Neural cell (in vitro differentiated cells): ENCODE data around the gene ODAD3. TPM values are rescaled to one million over a fixed set of nuclear protein-coding genes. Genes with fewer than 3 reads are reported as not detected.
A peak's percentile ranks its signal among the peaks of the same experiment; 100 is the strongest.

ENCODE experiments used
- H2AFZ ChIP-seq: fragments of 200-600, 300-800 bp; sonication (generic), shearing (Covaris generic); 2 replicates; pipeline ENCODE4 v1.6.0; 2014; ENCODE audit warnings: low read depth, mild to moderate bottlenecking, antibody characterized with exemption, low read length, moderate library complexity
- H3F3A ChIP-seq: fragments of 200-600 bp; shearing (Covaris generic); 2 replicates; pipeline ENCODE4 v1.6.1; 2016; ENCODE audit warnings: mild to moderate bottlenecking, moderate library complexity, mixed read lengths, antibody characterized with exemption, low read length; ENCODE audit not compliant: insufficient read depth, poor library complexity, severe bottlenecking
- H3K27ac ChIP-seq: fragments of 200-600, 300-800 bp; sonication (generic), shearing (Covaris generic); 2 replicates; pipeline ENCODE4 v1.5.1; 2014; ENCODE audit warnings: mild to moderate bottlenecking, low read length, moderate library complexity
- H3K27me3 ChIP-seq: fragments of 300-800, 200-600 bp; sonication (generic), shearing (Covaris generic); 2 replicates; pipeline ENCODE4 v1.6.0; 2014; ENCODE audit warnings: mild to moderate bottlenecking, low read depth, low read length, moderate library complexity; ENCODE audit not compliant: insufficient read depth
- H3K36me3 ChIP-seq: fragments of 300-800, 200-600 bp; sonication (generic), shearing (Covaris generic); 2 replicates; pipeline ENCODE4 v1.5.1; 2014; ENCODE audit warnings: mild to moderate bottlenecking, antibody characterized with exemption, low read length, moderate library complexity; ENCODE audit not compliant: insufficient read depth
- H3K4me2 ChIP-seq: fragments of 300-800, 200-600 bp; sonication (generic), shearing (Covaris generic); 2 replicates; pipeline ENCODE4 v1.6.0; 2014; ENCODE audit warnings: mild to moderate bottlenecking, low read length
- H3K4me3 ChIP-seq: fragments of 300-800, 200-600 bp; sonication (generic), shearing (Covaris generic); 2 replicates; pipeline ENCODE4 v1.5.1; 2014; ENCODE audit warnings: mild to moderate bottlenecking, low read length, moderate library complexity
- H3K79me2 ChIP-seq: fragments of 200-600 bp; shearing (Covaris generic); replicated peaks from 2 replicates; pipeline ENCODE4 v1.6.0; 2014; ENCODE audit warnings: mild to moderate bottlenecking, low read length, moderate library complexity; ENCODE audit not compliant: insufficient read depth
- H3K9ac ChIP-seq: fragments of 300-800, 200-600 bp; sonication (generic), shearing (Covaris generic); 2 replicates; pipeline ENCODE4 v1.6.1; 2016; ENCODE audit warnings: mild to moderate bottlenecking, low read length, mixed read lengths
- H3K9me2 ChIP-seq: fragments of 200-600 bp; shearing (Covaris generic); 2 replicates; pipeline ENCODE4 v1.6.1; 2016; ENCODE audit warnings: mild to moderate bottlenecking, low read length, mixed read lengths; ENCODE audit not compliant: insufficient read depth
- H3K9me3 ChIP-seq: fragments of 200-600, 300-800 bp; sonication (generic), shearing (Covaris generic); 2 replicates; pipeline ENCODE4 v1.6.1; 2016; ENCODE audit warnings: mild to moderate bottlenecking, mixed run types, low read length, moderate library complexity, mixed read lengths
- H4K20me1 ChIP-seq: fragments of 200-600 bp; shearing (Covaris generic); 2 replicates; pipeline ENCODE4 v1.6.1; 2016; ENCODE audit warnings: mild to moderate bottlenecking, mixed run types; ENCODE audit not compliant: insufficient read depth
- EP300 ChIP-seq: fragments of 450-650 bp; conservative IDR thresholded peaks from 2 replicates; pipeline ENCODE4 v1.6.1; 2014; ENCODE audit warnings: antibody characterized with exemption, mild to moderate bottlenecking, moderate library complexity; ENCODE audit not compliant: poor library complexity, severe bottlenecking
- EZH2 ChIP-seq: fragments of 200-600, 300-800 bp; shearing (Covaris generic), sonication (generic); IDR thresholded peaks from 2 replicates; pipeline ENCODE4 v1.6.1; 2014; ENCODE audit warnings: antibody characterized with exemption, low read length, borderline replicate concordance, mild to moderate bottlenecking; ENCODE audit not compliant: insufficient read depth, poor library complexity, severe bottlenecking
- MXI1 ChIP-seq: fragments of 450-650 bp; conservative IDR thresholded peaks from 2 replicates; pipeline ENCODE4 v1.6.1; 2014; ENCODE audit warnings: antibody characterized with exemption, mild to moderate bottlenecking; ENCODE audit not compliant: poor library complexity, severe bottlenecking
- POLR2AphosphoS5 ChIP-seq: IDR thresholded peaks from 2 replicates; pipeline ENCODE4 v1.6.1; 2012
- RAD21 ChIP-seq: fragments of 450-650 bp; conservative IDR thresholded peaks from 2 replicates; pipeline ENCODE4 v1.6.1; 2014; ENCODE audit warnings: antibody characterized with exemption, mild to moderate bottlenecking, moderate library complexity
- REST ChIP-seq: IDR thresholded peaks from 2 replicates; pipeline ENCODE4 v1.6.1; 2012; ENCODE audit warnings: borderline replicate concordance
- SMC3 ChIP-seq: fragments of 450-650 bp; conservative IDR thresholded peaks from 2 replicates; pipeline ENCODE4 v1.6.1; 2014; ENCODE audit warnings: antibody characterized with exemption, mild to moderate bottlenecking, moderate library complexity; ENCODE audit not compliant: poor library complexity
- TAF1 ChIP-seq: IDR thresholded peaks from 2 replicates; pipeline ENCODE4 v1.6.1; 2012; ENCODE audit warnings: low read depth
- polyA minus RNA-seq: library from RNA; depleted of rRNA, polyadenylated mRNA; stranded (reverse); fragments of >200 nt; gene quantifications from 2 replicates; pipeline ENCODE4 v1.2.3, GENCODE V29; 2014
- polyA plus RNA-seq: library from polyadenylated mRNA; depleted of rRNA; stranded (reverse); fragments of >200 nt; gene quantifications from 2 replicates; pipeline ENCODE4 v1.2.3, GENCODE V29; 2014
- TF ChIP-seq, protein P1 (sequence below): fragments of 450-650 bp; IDR thresholded peaks from 2 replicates; pipeline ENCODE4 v1.5.1; 2014; ENCODE audit warnings: antibody characterized with exemption, mild to moderate bottlenecking, moderate library complexity; ENCODE audit not compliant: poor library complexity, severe bottlenecking

The ODAD3 gene
- polyA plus RNA-seq (3.4 and 5.4 TPM in 2 replicates), polyA minus RNA-seq (1.6 and 1.7 TPM in 2 replicates)

- no peaks in the 10 kb centered on the region for H3K27me3 ChIP-seq
- no peaks in the 10 kb centered on the region for H4K20me1 ChIP-seq
- H3K79me2 ChIP-seq = peaks cover 15% of the 10 kb centered on the region
- H3K4me3 ChIP-seq = peak within 1 kb of the TSS; percentile 74
- H3K9ac ChIP-seq = peak within 1 kb of the TSS; percentile 80
- no peaks in the 10 kb centered on the region for H3F3A ChIP-seq
- peak; percentile 52 for TF ChIP-seq RAD21
- peak; percentile 75 for TF ChIP-seq MXI1
- TF ChIP-seq, protein P1, sequence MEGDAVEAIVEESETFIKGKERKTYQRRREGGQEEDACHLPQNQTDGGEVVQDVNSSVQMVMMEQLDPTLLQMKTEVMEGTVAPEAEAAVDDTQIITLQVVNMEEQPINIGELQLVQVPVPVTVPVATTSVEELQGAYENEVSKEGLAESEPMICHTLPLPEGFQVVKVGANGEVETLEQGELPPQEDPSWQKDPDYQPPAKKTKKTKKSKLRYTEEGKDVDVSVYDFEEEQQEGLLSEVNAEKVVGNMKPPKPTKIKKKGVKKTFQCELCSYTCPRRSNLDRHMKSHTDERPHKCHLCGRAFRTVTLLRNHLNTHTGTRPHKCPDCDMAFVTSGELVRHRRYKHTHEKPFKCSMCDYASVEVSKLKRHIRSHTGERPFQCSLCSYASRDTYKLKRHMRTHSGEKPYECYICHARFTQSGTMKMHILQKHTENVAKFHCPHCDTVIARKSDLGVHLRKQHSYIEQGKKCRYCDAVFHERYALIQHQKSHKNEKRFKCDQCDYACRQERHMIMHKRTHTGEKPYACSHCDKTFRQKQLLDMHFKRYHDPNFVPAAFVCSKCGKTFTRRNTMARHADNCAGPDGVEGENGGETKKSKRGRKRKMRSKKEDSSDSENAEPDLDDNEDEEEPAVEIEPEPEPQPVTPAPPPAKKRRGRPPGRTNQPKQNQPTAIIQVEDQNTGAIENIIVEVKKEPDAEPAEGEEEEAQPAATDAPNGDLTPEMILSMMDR = peak; percentile 99
- peak; percentile 66 for TF ChIP-seq SMC3
- TF ChIP-seq EP300 = peak; percentile 59
- TF ChIP-seq POLR2AphosphoS5 = peak; percentile 100
- TF ChIP-seq EZH2 = no peak
- TF ChIP-seq TAF1 = peak; percentile 89
- peak; percentile 87 for TF ChIP-seq REST
- peak within 1 kb of the TSS; percentile 90 for H2AFZ ChIP-seq
- no peaks in the 10 kb centered on the region for H3K9me3 ChIP-seq
- peak within 1 kb of the TSS; percentile 90 for H3K27ac ChIP-seq
- no peaks in the 10 kb centered on the region for H3K9me2 ChIP-seq
- H3K36me3 ChIP-seq = no peaks in the 10 kb centered on the region
- H3K4me2 ChIP-seq = peak within 1 kb of the TSS; percentile 96
Observed at GRCh38 chr19:11435057-11435832, at the start of gene ODAD3, which contains the start of gene PRKCSH. Gene ODAD3, minus strand, starts transcription at chr19:11435121. Its CDS starts 105 bp downstream, at chr19:11435016. Gene PRKCSH, plus strand, starts transcription at chr19:11435635. Its CDS starts 483 bp downstream, at chr19:11436118.

DNA sequence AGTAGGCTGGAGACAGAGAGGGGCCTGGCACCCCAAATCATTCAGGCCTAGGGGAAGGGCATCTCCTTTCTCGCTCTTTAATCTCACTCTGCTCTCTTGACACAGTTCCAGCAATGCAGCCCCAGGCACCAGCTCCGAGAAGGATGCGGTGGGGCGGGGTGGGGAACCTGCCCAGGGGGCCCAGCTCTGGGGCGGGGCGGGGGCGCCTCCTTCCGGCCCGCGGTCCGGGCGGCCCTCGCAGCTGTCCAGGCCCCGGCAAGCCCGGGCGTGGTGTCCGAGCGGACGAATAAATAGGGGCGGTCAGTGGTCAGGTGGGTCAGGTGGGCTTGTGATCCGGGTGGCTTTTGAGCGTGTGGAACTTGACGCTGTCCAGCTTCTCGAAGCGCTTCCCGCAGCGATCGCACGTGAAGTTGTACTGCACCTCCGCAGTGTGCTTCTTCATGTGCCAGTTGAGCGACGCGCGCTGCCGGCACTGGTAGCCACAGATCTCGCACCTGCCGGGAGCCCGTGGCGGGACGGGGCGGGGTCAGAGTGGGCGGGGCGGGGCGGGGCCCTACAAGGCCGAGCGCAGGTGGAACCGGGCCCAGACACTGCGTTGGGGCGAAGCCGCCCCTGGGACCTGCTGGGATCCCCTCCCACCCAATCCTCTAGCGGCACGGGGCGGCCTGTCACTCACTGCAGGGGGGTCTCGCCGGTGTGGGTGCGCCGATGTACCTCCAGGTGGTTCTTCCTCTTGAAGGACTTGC is 48.6 kb upstream of the ODAD3 start:
- no peaks in the 10 kb centered on the region for H3K9me3 ChIP-seq
- H3K9ac ChIP-seq = no peak overlapping the region
- peaks cover 21% of the 10 kb centered on the region for H3K79me2 ChIP-seq
- H3K4me3 ChIP-seq = no peak overlapping the region
- H3F3A ChIP-seq = no peaks in the 10 kb centered on the region
- H3K4me2 ChIP-seq = no peak overlapping the region
- no peak overlapping the region for H2AFZ ChIP-seq
- no peaks in the 10 kb centered on the region for H3K9me2 ChIP-seq
- no peaks in the 10 kb centered on the region for H4K20me1 ChIP-seq
- no peaks in the 10 kb centered on the region for H3K36me3 ChIP-seq
- TF ChIP-seq TAF1 (no peak), EZH2 (no peak), EP300 (no peak), SMC3 (no peak), POLR2AphosphoS5 (no peak), REST (no peak), MXI1 (no peak), RAD21 (no peak)
- TF ChIP-seq, protein P1 = no peak
- H3K27me3 ChIP-seq = no peaks in the 10 kb centered on the region
- H3K27ac ChIP-seq = no peak overlapping the region
